ENCODE results near the gene TBC1D9. TPM values are rescaled to one million over a fixed set of nuclear protein-coding genes. Genes with fewer than 3 reads are reported as not detected.
A peak's percentile ranks its signal among the peaks of the same experiment; 100 is the strongest.

Gene TBC1D9
- total and polyA plus RNA-seq, 2 of the 13 experiments (the other 11 are each of a cell fraction or from before 2014, with no cell fraction given) = 11.9 to 12.2 TPM

DNA sequence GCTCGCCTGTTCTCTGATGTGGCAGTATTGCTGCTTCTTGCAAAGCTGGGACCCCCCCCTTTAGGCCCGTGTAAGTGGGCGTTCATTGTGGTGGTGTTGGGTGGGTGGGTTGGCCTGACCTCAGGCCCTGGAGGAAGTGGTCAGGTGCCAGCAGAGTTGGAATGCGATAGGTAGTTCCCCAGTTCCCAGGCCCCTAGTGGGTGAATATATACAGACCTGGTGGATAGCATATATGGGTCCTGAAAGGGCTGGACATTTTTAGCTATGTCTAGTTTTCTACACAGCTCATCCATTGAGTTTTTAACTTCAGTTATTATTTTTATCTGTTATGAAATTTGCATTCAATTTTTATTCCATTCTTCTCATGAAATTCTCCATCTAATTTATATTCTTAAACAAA, 151.6 kb downstream of the TBC1D9 start:
- peak; percentile 51; the same call in 2 of the 3 replicates for ATAC-seq
- in situ Hi-C loops (cut with HindIII; ENCODE audit: extremely low pct_ligation_motif_present, low pct_unique_long_range_greater_than_20kb) = loop anchor here (10.0 kb wide), 1 partner anchor 250 kb away; no protein-coding TSS in a partner anchor
- CTCF ChIA-PET (ENCODE audit: low intra/inter-chr PET ratio, low total read pairs) = no interaction called here

DNA sequence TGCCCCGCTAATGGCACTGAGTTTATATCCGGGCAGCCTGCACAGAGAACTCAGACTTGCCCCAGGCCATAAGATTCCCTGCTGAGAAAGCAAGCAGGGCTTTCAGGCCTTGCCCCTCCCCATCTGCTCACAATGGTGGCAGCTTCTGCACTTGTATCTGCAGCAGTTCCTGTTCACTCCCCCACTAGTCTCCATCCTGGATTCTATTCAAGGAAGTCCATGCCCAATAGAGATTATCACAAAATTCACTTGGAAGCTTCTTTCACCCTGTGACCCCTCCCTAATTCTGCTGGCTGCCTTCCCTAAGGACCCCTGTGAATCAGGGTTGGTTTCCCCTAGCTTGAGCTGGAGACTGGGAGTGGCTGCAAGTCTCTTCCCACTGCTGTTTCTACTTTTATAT, 152.9 kb downstream of the TBC1D9 start:
- FAIRE-seq (no peak), ATAC-seq (no peak), DNase-seq (ENCODE audit: low spot score) (no peak)
- no peak overlapping the region for H3K9ac ChIP-seq (ENCODE audit: insufficient read depth, low read depth, low read length)
- ChIA-PET CTCF (ENCODE audit: low intra/inter-chr PET ratio, low total read pairs) (no interaction called here), POLR2A (no interaction called here)
- peaks cover 7% of the 10 kb centered on the region for H3K4me1 ChIP-seq (ENCODE audit: insufficient read depth, low read length)
- H2AFZ ChIP-seq (ENCODE audit: low read length) = no peak overlapping the region
- WGBS (ENCODE audit: low lambda C conversion rate) = no CpG with 5 or more reads among the region's 2 CpGs
- H3K79me2 ChIP-seq (ENCODE audit: insufficient read depth, low read length) = no peaks in the 10 kb centered on the region
- H3K27me3 ChIP-seq (ENCODE audit: control insufficient read depth in 1 of 2, insufficient read depth in 2 of 2, low read length in 2 of 2) = peaks cover 0 to 7% of the 10 kb centered on the region in 2 experiments; a peak in 3 of 5 replicates
- no peak overlapping the region for H3K27ac ChIP-seq (ENCODE audit: extremely low read length, insufficient read depth, low read length)
- no peaks in the 10 kb centered on the region for H3K36me3 ChIP-seq (replicated peaks in 1 of 2; ENCODE audit: control insufficient read depth in 1 of 2, insufficient read depth in 2 of 2, low read length in 2 of 2)
- H3K4me3 ChIP-seq (replicated peaks in 1 of 3; ENCODE audit: insufficient read depth in 1 of 3, low read depth in 2 of 3, low read length in 3 of 3) = no peak overlapping the region
- no TSS peak for BruUV-seq (replicated peaks)
- H3K9me3 ChIP-seq (ENCODE audit: low read length) = no peaks in the 10 kb centered on the region
- intact Hi-C loops (cut with micrococcal nuclease; ENCODE audit: unreplicated experiment) (no loop called here), in situ Hi-C loops (cut with HindIII; ENCODE audit: extremely low pct_ligation_motif_present, low pct_unique_long_range_greater_than_20kb) (loop anchor here (10.0 kb wide), 1 partner anchor 252 kb away; no protein-coding TSS in a partner anchor)
- no peak overlapping the region for H3K4me2 ChIP-seq (ENCODE audit: low read depth, low read length)
- H4K20me1 ChIP-seq (ENCODE audit: insufficient read depth, low read length) = no peaks in the 10 kb centered on the region
- TF ChIP-seq ZNF598 (CRISPR knock-in tag; IDR thresholded peaks at IDR 0.05; ENCODE audit: borderline replicate concordance) (no peak), ZNF143 (CRISPR knock-in tag; IDR thresholded peaks at IDR 0.05) (no peak), RARG (CRISPR knock-in tag; IDR thresholded peaks at IDR 0.05; ENCODE audit: low read depth) (no peak), ZFP36 (IDR thresholded peaks at IDR 0.05; ENCODE audit: borderline replicate concordance, low read depth, low read length, partially characterized antibody) (no peak)
- TF ChIP-seq, protein P1, sequence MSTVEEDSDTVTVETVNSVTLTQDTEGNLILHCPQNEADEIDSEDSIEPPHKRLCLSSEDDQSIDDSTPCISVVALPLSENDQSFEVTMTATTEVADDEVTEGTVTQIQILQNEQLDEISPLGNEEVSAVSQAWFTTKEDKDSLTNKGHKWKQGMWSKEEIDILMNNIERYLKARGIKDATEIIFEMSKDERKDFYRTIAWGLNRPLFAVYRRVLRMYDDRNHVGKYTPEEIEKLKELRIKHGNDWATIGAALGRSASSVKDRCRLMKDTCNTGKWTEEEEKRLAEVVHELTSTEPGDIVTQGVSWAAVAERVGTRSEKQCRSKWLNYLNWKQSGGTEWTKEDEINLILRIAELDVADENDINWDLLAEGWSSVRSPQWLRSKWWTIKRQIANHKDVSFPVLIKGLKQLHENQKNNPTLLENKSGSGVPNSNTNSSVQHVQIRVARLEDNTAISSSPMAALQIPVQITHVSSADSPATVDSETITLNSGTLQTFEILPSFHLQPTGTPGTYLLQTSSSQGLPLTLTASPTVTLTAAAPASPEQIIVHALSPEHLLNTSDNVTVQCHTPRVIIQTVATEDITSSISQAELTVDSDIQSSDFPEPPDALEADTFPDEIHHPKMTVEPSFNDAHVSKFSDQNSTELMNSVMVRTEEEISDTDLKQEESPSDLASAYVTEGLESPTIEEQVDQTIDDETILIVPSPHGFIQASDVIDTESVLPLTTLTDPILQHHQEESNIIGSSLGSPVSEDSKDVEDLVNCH (CRISPR knock-in tag; IDR thresholded peaks at IDR 0.05) = no peak
- TF ChIP-seq, protein P2, sequence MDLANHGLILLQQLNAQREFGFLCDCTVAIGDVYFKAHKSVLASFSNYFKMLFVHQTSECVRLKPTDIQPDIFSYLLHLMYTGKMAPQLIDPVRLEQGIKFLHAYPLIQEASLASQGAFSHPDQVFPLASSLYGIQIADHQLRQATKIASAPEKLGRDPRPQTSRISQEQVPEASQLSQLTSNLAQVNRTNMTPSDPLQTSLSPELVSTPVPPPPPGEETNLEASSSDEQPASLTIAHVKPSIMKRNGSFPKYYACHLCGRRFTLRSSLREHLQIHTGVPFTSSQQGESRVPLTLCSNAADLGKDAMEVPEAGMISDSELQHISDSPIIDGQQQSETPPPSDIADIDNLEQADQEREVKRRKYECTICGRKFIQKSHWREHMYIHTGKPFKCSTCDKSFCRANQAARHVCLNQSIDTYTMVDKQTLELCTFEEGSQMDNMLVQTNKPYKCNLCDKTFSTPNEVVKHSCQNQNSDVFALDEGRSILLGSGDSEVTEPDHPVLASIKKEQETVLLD (CRISPR knock-in tag; IDR thresholded peaks at IDR 0.05; ENCODE audit: low read depth) = no peak
- TF ChIP-seq, protein P3, sequence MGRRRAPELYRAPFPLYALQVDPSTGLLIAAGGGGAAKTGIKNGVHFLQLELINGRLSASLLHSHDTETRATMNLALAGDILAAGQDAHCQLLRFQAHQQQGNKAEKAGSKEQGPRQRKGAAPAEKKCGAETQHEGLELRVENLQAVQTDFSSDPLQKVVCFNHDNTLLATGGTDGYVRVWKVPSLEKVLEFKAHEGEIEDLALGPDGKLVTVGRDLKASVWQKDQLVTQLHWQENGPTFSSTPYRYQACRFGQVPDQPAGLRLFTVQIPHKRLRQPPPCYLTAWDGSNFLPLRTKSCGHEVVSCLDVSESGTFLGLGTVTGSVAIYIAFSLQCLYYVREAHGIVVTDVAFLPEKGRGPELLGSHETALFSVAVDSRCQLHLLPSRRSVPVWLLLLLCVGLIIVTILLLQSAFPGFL (CRISPR knock-in tag; IDR thresholded peaks at IDR 0.05) = no peak

More for the DNA sequence above, 151.6 kb downstream of the TBC1D9 start:
- Histone ChIP-seq H3K36me3 (replicated peaks in 1 of 2; ENCODE audit: control insufficient read depth in 1 of 2, insufficient read depth in 2 of 2, low read length in 2 of 2) (no peaks in the 10 kb centered on the region), H3K4me2 (ENCODE audit: low read depth, low read length) (no peak overlapping the region), H3K9me3 (ENCODE audit: low read length) (no peaks in the 10 kb centered on the region), H4K20me1 (ENCODE audit: insufficient read depth, low read length) (no peaks in the 10 kb centered on the region), H3K9ac (ENCODE audit: insufficient read depth, low read depth, low read length) (no peak overlapping the region), H3K27me3 (ENCODE audit: control insufficient read depth in 1 of 2, insufficient read depth in 2 of 2, low read length in 2 of 2) (peaks cover 0 to 7% of the 10 kb centered on the region in 2 experiments; a peak in 3 of 5 replicates), H3K4me3 (replicated peaks in 1 of 3; ENCODE audit: insufficient read depth in 1 of 3, low read depth in 2 of 3, low read length in 3 of 3) (no peak overlapping the region), H2AFZ (ENCODE audit: low read length) (no peak overlapping the region), H3K4me1 (ENCODE audit: insufficient read depth, low read length) (peaks cover 13% of the 10 kb centered on the region), H3K79me2 (ENCODE audit: insufficient read depth, low read length) (no peaks in the 10 kb centered on the region), H3K27ac (ENCODE audit: extremely low read length, insufficient read depth, low read length) (no peak overlapping the region)
- BruUV-seq (replicated peaks) = no TSS peak
- 67% methylated on average over 4 of the region's 4 CpGs for WGBS (ENCODE audit: low lambda C conversion rate)
- POLR2A ChIA-PET = no interaction called here
- intact Hi-C loops (cut with micrococcal nuclease; ENCODE audit: unreplicated experiment) = no loop called here
- FAIRE-seq (no peak), DNase-seq (ENCODE audit: low spot score) (no peak)
- TF ChIP-seq ZNF441 (CRISPR knock-in tag; IDR thresholded peaks at IDR 0.05; ENCODE audit: borderline replicate concordance) (no peak), GTF2F1 (IDR thresholded peaks at IDR 0.05; ENCODE audit: low read length) (no peak), ZMYM3 (CRISPR knock-in tag; IDR thresholded peaks at IDR 0.05) (no peak)
- TF ChIP-seq, protein P4, sequence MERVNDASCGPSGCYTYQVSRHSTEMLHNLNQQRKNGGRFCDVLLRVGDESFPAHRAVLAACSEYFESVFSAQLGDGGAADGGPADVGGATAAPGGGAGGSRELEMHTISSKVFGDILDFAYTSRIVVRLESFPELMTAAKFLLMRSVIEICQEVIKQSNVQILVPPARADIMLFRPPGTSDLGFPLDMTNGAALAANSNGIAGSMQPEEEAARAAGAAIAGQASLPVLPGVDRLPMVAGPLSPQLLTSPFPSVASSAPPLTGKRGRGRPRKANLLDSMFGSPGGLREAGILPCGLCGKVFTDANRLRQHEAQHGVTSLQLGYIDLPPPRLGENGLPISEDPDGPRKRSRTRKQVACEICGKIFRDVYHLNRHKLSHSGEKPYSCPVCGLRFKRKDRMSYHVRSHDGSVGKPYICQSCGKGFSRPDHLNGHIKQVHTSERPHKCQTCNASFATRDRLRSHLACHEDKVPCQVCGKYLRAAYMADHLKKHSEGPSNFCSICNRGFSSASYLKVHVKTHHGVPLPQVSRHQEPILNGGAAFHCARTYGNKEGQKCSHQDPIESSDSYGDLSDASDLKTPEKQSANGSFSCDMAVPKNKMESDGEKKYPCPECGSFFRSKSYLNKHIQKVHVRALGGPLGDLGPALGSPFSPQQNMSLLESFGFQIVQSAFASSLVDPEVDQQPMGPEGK (CRISPR knock-in tag; IDR thresholded peaks at IDR 0.05) = no peak

Measured in HepG2 (cell line).